GM06990 (cell line): ENCODE results near the gene TMED4.
A peak's percentile ranks its signal among the peaks of the same experiment; 100 is the strongest.

Experiments
- DNase-seq: peaks from one replicate; pipeline ENCODE4 v3.0.0-alpha.2; 2011; ENCODE audit not compliant: insufficient read length; ENCODE audit errors: extremely low read depth
- H3K27me3 ChIP-seq: replicated peaks from 2 replicates; pipeline ENCODE4 v1.6.0; 2011; ENCODE audit warnings: low read length; ENCODE audit not compliant: control insufficient read depth, insufficient read depth
- H3K36me3 ChIP-seq: 2 replicates; pipeline ENCODE4 v1.5.1; 2011; ENCODE audit warnings: low read length; ENCODE audit not compliant: control insufficient read depth, insufficient read depth
- H3K4me3 ChIP-seq: replicated peaks from 2 replicates; pipeline ENCODE4 v1.5.1; 2011; ENCODE audit warnings: low read depth, mild to moderate bottlenecking, control low read depth, low read length
- TF ChIP-seq, protein P1 (sequence below): IDR thresholded peaks from 2 replicates; pipeline ENCODE4 v1.5.1; 2011; ENCODE audit warnings: low read length, control low read depth, mild to moderate bottlenecking, inconsistent platforms; ENCODE audit not compliant: insufficient read depth, poor library complexity, severe bottlenecking

Gene TMED4

DNA sequence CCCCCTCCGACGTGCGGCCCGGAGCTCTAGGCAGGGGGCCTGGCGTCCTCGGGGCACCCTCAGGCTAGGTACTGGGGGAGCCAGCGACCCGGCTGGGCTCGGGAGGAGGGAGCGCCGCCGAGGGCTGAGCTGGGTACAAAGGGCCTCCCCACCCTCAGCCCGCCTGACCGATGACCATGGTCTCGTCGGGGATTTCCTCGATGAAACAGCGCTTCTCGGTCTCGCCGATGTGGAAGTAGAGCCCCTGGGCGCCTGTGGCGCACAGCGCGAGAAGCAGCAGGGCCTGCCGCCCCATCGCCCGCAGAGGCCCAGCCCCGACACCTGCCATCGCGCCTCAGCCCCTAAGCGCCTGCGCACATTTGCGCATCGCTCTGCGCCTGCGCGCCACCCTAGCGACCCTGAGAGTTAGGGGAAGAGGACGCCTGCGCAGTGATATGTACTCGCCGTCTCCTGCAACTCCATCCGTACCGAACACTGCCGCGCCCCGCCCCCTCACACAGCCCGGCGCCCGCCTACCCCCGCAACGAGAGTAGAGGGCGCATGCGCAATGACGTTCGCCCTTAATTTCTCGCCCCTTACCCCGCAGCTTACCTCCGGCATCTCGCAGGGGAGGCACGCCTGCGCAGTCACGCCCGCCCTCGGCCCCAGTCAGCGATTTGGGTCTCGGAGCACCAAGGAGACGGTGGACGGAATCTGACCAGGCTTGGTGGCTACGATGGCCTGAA, at the start of gene TMED4:
TSS of gene TMED4 (minus strand) at position 353 of the 725 bp plus-strand sequence. CDS start at position 328, 25 bp downstream.
- TF ChIP-seq, protein P1, sequence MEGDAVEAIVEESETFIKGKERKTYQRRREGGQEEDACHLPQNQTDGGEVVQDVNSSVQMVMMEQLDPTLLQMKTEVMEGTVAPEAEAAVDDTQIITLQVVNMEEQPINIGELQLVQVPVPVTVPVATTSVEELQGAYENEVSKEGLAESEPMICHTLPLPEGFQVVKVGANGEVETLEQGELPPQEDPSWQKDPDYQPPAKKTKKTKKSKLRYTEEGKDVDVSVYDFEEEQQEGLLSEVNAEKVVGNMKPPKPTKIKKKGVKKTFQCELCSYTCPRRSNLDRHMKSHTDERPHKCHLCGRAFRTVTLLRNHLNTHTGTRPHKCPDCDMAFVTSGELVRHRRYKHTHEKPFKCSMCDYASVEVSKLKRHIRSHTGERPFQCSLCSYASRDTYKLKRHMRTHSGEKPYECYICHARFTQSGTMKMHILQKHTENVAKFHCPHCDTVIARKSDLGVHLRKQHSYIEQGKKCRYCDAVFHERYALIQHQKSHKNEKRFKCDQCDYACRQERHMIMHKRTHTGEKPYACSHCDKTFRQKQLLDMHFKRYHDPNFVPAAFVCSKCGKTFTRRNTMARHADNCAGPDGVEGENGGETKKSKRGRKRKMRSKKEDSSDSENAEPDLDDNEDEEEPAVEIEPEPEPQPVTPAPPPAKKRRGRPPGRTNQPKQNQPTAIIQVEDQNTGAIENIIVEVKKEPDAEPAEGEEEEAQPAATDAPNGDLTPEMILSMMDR = no peak
- peak; percentile 100 for DNase-seq
- Histone ChIP-seq H3K4me3 (peak within 1 kb of the TSS; percentile 78), H3K36me3 (peaks cover 11% of the 10 kb centered on the region), H3K27me3 (no peaks in the 10 kb centered on the region)

DNA sequence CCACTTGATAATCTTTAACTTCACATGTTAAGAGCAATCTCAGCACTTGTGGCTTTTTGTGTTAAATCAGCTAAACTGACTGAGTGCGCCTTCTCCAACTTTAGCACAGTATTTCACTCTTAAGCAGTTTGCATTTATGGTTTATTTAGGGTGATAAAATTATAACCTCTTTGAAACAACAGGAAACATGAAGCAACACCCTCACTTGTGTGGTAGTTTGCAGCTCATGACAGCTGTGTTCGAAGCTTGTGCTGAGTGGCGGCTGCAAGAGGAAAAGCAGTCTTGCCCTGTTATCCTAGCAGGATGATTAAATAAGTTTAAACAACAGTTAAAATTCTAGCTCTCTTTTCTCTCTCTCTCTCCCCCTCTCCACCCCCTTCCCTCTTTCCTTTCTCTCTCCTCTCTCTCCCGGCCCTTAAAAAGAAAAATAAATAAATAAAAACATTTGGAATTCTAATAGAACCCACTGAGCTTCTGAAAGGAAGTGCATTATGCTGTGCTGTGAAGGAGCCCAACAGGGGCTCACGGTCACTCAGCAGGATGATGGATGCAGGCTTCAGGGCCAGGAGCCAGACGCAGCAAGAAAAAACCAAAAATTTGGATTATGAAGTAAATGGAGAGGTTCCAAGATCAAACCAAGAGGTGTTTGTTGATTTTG, 49.6 kb upstream of the TMED4 start:
- no peaks in the 10 kb centered on the region for H3K27me3 ChIP-seq
- DNase-seq = no peak
- TF ChIP-seq, protein P1 = no peak
- peaks cover 9% of the 10 kb centered on the region for H3K36me3 ChIP-seq
- no peak overlapping the region for H3K4me3 ChIP-seq

DNA sequence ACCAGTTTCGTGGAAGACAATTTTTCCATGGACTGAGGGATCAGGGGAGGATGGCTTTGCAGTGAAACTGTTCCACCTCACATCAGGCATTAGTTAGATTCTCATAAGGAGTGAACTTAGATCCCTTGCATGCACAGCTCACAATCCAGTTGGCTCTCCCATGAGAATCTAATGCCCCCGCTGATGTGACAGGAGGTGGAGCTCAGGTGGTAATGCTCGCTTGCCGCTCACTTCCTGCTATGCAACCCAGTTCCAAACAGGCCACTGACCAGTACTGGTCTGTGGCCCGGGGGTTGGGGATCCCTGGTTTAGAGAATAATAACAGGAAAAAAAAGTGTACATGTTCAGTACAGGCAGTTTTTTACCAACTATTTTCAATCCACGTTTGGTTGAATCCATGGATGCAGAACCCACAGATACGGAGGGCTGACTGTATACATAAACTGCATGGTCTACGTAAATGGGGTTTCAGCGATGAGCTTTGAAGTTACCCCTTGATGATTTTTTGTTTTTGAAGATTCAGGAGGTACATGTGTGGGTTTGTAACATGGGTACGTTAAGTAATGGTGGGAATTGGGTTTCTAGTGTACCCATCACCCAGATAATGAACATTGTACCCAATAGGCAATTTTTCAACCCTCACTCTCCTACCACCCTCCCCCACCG, 48.9 kb upstream of the TMED4 start:
- Histone ChIP-seq H3K27me3 (no peaks in the 10 kb centered on the region), H3K36me3 (peaks cover 14% of the 10 kb centered on the region), H3K4me3 (no peak overlapping the region)
- no peak for DNase-seq
- TF ChIP-seq, protein P1 = no peak

DNA sequence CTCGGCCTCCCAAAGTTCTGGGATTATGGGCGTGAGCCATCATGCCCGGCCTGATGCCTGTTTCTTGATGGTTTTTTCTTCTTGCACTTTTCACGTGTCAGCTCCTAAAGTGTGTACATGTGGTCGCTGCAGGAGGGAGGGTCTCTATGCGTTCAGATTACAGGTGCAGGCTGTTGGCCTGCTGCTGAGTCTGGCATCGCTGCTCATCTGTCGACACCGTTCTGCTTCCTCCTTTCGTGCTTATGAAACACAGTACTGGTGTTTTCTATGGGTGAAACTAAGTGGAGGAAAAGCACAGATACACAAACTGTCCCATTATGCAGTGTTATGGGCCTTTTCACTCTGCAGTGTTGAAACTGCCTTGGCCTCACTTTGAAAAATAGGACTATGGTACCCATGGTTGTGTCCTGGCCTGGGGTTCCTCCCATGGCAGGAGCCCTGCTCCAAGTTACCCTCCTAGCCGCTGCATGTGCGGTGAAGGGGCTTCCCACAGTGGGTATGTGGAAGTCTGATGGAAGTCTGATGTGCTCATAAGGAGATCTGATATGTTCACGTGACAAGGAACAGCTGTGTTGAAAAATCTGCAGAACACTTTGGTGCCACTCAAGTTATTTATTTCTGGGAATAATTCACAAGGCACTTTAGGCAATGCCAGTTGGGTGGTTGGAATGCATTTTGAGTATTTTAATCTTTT, 47.9 kb upstream of the TMED4 start:
- no peaks in the 10 kb centered on the region for H3K27me3 ChIP-seq
- TF ChIP-seq, protein P1 = no peak
- H3K36me3 ChIP-seq = peaks cover 14% of the 10 kb centered on the region
- H3K4me3 ChIP-seq = no peak overlapping the region
- no peak for DNase-seq

DNA sequence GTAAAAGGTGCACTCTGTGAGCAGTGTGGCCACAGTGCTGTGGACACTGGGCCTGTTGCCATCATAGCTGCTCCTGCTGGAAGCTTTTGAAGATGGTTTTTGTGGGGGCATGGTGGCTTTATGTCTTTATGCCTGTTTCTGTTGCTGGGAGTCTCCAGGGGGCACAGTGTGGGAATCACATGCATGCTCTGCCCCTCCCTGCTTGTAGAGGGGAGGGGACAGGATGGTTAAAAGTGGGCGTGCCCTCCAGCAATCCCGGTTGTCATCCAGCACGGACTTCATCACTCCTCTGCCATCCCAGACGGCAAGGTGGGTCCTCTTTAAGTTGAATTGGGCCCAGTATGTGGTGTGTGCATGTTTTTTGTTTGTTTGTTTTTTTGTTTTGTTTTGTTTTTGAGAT, 44.6 kb upstream of the TMED4 start:
- TF ChIP-seq, protein P1 = no peak
- Histone ChIP-seq H3K27me3 (no peaks in the 10 kb centered on the region), H3K4me3 (no peak overlapping the region), H3K36me3 (peaks cover 18% of the 10 kb centered on the region)
- no peak for DNase-seq
